ENCODE results near the gene AGK.

DNA sequence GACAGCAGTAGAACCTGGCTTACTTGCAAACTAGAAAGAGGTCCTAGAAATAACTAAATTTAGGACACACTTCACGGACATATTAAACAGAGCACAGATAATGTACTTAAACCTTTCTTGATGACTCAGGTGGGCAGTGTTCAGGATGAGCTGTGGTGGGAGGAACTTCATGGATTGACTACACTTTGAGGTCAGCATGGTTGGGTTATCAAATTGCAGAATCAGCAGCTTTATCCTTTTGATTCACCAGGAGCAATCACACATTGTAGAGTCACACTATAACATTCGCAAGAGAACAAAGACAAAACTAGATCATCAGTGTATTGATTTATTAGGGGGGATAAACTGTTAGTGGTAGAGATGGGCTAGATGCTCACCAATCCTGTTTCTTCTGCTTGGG lies 38.6 kb upstream of the AGK start:
- TF ChIP-seq POLR2A (IDR thresholded peaks at IDR 0.05) = no peak
- TF ChIP-seq, protein P1, sequence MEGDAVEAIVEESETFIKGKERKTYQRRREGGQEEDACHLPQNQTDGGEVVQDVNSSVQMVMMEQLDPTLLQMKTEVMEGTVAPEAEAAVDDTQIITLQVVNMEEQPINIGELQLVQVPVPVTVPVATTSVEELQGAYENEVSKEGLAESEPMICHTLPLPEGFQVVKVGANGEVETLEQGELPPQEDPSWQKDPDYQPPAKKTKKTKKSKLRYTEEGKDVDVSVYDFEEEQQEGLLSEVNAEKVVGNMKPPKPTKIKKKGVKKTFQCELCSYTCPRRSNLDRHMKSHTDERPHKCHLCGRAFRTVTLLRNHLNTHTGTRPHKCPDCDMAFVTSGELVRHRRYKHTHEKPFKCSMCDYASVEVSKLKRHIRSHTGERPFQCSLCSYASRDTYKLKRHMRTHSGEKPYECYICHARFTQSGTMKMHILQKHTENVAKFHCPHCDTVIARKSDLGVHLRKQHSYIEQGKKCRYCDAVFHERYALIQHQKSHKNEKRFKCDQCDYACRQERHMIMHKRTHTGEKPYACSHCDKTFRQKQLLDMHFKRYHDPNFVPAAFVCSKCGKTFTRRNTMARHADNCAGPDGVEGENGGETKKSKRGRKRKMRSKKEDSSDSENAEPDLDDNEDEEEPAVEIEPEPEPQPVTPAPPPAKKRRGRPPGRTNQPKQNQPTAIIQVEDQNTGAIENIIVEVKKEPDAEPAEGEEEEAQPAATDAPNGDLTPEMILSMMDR (IDR thresholded peaks at IDR 0.05) = no peak

Data from lower leg skin (tissue), 3 donors.